ENCODE results near the gene ZNF830. TPM values are rescaled to one million over a fixed set of nuclear protein-coding genes. Genes with fewer than 3 reads are reported as not detected.

The ZNF830 gene
- total and polyA plus RNA-seq, 10 of the 15 experiments (the other 5 are each of a cell fraction or from before 2014, with no cell fraction given): 9.7 to 18.5 (median 15.1) TPM

DNA sequence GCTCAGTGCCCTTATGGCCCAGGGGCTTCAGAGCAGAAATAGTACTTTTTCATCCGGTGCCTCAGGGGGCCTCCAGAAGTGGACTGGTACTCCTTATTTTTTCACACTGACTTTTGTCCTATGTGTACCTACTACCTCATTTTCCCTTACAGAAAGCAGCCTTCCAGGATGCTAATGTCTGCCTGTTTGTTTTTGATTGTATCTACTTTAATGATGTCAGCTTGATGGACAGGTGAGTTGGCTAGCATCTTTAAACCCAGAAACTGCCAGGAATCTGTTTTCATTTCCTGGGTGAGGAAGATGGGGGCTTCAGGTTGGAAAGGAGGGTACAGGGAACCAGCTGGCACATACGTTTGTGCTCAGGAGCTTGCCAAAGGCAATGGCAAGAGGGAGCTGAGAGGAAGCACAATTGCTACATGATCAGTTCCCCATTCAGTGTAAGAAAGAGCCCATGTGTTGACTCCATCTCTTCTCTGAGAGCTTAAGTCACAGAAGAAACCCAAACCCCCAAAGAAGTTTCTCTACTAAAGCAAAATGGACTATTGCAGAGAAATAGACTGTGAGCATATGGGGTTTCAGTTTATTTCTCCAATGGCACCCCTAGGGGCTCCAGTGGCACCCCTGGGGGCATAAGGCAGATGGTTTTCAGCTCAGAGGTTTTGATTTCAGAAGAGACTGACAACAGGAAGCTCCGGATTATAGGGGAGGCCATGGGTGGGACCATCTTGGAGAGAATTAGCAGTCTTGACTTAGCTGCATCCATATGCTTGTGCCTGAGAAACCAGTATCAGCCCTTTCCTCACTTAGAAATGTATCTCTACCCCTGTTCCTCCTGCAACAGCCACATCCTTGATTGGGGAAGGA lies 35.3 kb downstream of the ZNF830 start:
- no peaks in the 10 kb centered on the region for H3K27me3 ChIP-seq (replicated peaks in 1 of 2; ENCODE audit: control insufficient read depth in 2 of 2, insufficient read depth in 2 of 2, low read length in 1 of 2)
- no peaks in the 10 kb centered on the region for H3K79me2 ChIP-seq (ENCODE audit: control insufficient read depth, insufficient read depth, low read length)
- no peak overlapping the region for H3K4me3 ChIP-seq
- no peak overlapping the region for H3K9ac ChIP-seq (ENCODE audit: control insufficient read depth, insufficient read depth, low read length)
- DNase-seq (ENCODE audit: low read depth, low spot score) (no peak), ATAC-seq (no peak), FAIRE-seq (no peak)
- no TSS peak for BruUV-seq (replicated peaks)
- WGBS (ENCODE audit: insufficient coverage, insufficient replicate concordance, low lambda C conversion rate, missing lambda C conversion rate): 98% methylated on average over 3 of the region's 3 CpGs
- H3K4me1 ChIP-seq (ENCODE audit: control insufficient read depth, insufficient read depth, low read length): peaks cover under 1% of the 10 kb centered on the region; the same call in 1 of the 2 replicates
- TF ChIP-seq ZSCAN29 (IDR thresholded peaks at IDR 0.05) (no peak), NFXL1 (IDR thresholded peaks at IDR 0.05; ENCODE audit: borderline replicate concordance) (no peak), HCFC1 (IDR thresholded peaks at IDR 0.05; ENCODE audit: low read length) (no peak), STAT3 (IDR thresholded peaks at IDR 0.05; ENCODE audit: low read depth, low read length) (no peak), CHD2 (IDR thresholded peaks at IDR 0.05; ENCODE audit: borderline replicate concordance, low read depth, low read length) (no peak), RAD21 (IDR thresholded peaks at IDR 0.05; ENCODE audit: insufficient read depth, low read depth, low read length) (no peak), SMAD5 (IDR thresholded peaks at IDR 0.05; ENCODE audit: low read depth) (no peak), IRF4 (IDR thresholded peaks at IDR 0.05; ENCODE audit: low read depth, low read length) (no peak), MEF2B (IDR thresholded peaks at IDR 0.05; ENCODE audit: partially characterized antibody, poor library complexity, severe bottlenecking) (no peak)
- TF ChIP-seq, protein P1, sequence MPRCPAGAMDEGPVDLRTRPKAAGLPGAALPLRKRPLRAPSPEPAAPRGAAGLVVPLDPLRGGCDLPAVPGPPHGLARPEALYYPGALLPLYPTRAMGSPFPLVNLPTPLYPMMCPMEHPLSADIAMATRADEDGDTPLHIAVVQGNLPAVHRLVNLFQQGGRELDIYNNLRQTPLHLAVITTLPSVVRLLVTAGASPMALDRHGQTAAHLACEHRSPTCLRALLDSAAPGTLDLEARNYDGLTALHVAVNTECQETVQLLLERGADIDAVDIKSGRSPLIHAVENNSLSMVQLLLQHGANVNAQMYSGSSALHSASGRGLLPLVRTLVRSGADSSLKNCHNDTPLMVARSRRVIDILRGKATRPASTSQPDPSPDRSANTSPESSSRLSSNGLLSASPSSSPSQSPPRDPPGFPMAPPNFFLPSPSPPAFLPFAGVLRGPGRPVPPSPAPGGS (IDR thresholded peaks at IDR 0.05; ENCODE audit: borderline replicate concordance, insufficient read depth, low read depth, low read length, poor library complexity, severe bottlenecking): no peak
- TF ChIP-seq, protein P2, sequence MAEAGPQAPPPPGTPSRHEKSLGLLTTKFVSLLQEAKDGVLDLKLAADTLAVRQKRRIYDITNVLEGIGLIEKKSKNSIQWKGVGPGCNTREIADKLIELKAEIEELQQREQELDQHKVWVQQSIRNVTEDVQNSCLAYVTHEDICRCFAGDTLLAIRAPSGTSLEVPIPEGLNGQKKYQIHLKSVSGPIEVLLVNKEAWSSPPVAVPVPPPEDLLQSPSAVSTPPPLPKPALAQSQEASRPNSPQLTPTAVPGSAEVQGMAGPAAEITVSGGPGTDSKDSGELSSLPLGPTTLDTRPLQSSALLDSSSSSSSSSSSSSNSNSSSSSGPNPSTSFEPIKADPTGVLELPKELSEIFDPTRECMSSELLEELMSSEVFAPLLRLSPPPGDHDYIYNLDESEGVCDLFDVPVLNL (IDR thresholded peaks at IDR 0.05; ENCODE audit: low read depth, low read length): no peak
- TF ChIP-seq, protein P3, sequence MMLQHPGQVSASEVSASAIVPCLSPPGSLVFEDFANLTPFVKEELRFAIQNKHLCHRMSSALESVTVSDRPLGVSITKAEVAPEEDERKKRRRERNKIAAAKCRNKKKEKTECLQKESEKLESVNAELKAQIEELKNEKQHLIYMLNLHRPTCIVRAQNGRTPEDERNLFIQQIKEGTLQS (IDR thresholded peaks at IDR 0.05; ENCODE audit: borderline replicate concordance, extremely low read depth, low read depth, low read length): no peak
- no peak overlapping the region for H2AFZ ChIP-seq (ENCODE audit: control insufficient read depth, low read depth, low read length)
- ChIA-PET POLR2A (no interaction called here), RAD21 (ENCODE audit: unreplicated experiment) (interaction anchor here (0.7 to 5.5 kb wide), 4 partner anchors 19 to 122 kb away, joined by 3 to 32 read pairs (median 3); partner anchors contain the start of gene RAD51D), SMC1A (ENCODE audit: uncharacterized antibody, unreplicated experiment) (interaction anchor here (1.1 to 7.2 kb wide), 6 partner anchors 11 to 121 kb away, joined by 3 to 101 read pairs (median 5); partner anchors contain the start of genes RAD51D and RFFL), CTCF (interaction anchor here (1.0 to 9.8 kb wide), 7 partner anchors 11 to 126 kb away, joined by 3 to 149 read pairs (median 3); partner anchors contain the start of genes FNDC8 and RAD51D)
- no peaks in the 10 kb centered on the region for H3K9me3 ChIP-seq (replicated peaks; ENCODE audit: control insufficient read depth, insufficient read depth, low read length)
- in situ Hi-C loops (cut with MboI) (loop anchor here (5.0 kb wide), 2 partner anchors 96 to 121 kb away; partner anchors contain the start of gene RAD51D), intact Hi-C loops (cut with micrococcal nuclease; ENCODE audit: unreplicated experiment) (no loop called here)
- no peak overlapping the region for H3K27ac ChIP-seq (ENCODE audit: control insufficient read depth, insufficient read depth)
- H3K4me2 ChIP-seq (ENCODE audit: control insufficient read depth, insufficient read depth): no peak overlapping the region
- peaks cover 17 to 32% of the 10 kb centered on the region in 2 experiments; a peak in 3 of 4 replicates for H3K36me3 ChIP-seq (ENCODE audit: control insufficient read depth in 2 of 2, insufficient read depth in 2 of 2, low read length in 1 of 2)
- no peaks in the 10 kb centered on the region for H4K20me1 ChIP-seq (ENCODE audit: control insufficient read depth, insufficient read depth)
